Breast epithelium (tissue), 4 donors: ENCODE measurements around the gene SNRNP27. TPM values are rescaled to one million over a fixed set of nuclear protein-coding genes. Genes with fewer than 3 reads are reported as not detected.
A peak's percentile ranks its signal among the peaks of the same experiment; 100 is the strongest.

Experiments used
- DNase-seq, 2 donors: peaks; one replicate each; pipeline ENCODE4 v3.0.0-alpha.2; 2019; ENCODE audit warnings: low spot score in 2 of 2
- H3K27ac ChIP-seq, 2 donors: fragments of 200-600 bp; sonication (generic) in 1 of 2; one replicate each; pipeline ENCODE4 v1.5.1; 2016 to 2019; ENCODE audit warnings: mild to moderate bottlenecking in 1 of 2
- H3K27me3 ChIP-seq, 2 donors: fragments of 200-600 bp; sonication (generic) in 1 of 2; one replicate each; pipeline versions ENCODE4 v1.5.1 to v1.6.0; 2017 to 2019; ENCODE audit warnings: control low read depth in 1 of 2, mild to moderate bottlenecking in 1 of 2
- H3K36me3 ChIP-seq: fragments of 200-600 bp; one replicate; pipeline ENCODE4 v1.5.1; 2019
- H3K4me1 ChIP-seq, 2 donors: fragments of 200-600 bp; sonication (generic); one replicate each; pipeline ENCODE4 v1.5.1; 2016 to 2019; ENCODE audit warnings: control low read depth in 1 of 2
- H3K4me3 ChIP-seq, 3 donors: fragments of 200-600 bp; sonication (generic); 1 replicate in 2 of 3; 2 replicates in 1 of 3; pipeline ENCODE4 v1.5.1; 2016 to 2019; ENCODE audit warnings: mild to moderate bottlenecking in 3 of 3, moderate library complexity in 2 of 3
- H3K9me3 ChIP-seq, 2 donors: fragments of 200-600 bp; sonication (generic) in 1 of 2; one replicate each; pipeline ENCODE4 v1.5.1; 2016 to 2019; ENCODE audit warnings: control low read depth in 1 of 2
- POLR2A ChIP-seq: fragments of 450-650 bp; IDR thresholded peaks from one replicate; pipeline ENCODE4 v1.6.1; 2016; ENCODE audit warnings: antibody characterized with exemption, mild to moderate bottlenecking, moderate library complexity
- POLR2AphosphoS5 ChIP-seq, 3 donors: sonication (generic); formaldehyde crosslinking; IDR thresholded peaks; one replicate each; pipeline ENCODE4 v1.6.1; 2017; ENCODE audit warnings: antibody characterized with exemption in 3 of 3
- intact Hi-C: fragments of 100-400 bp; cut with DNase I; formaldehyde crosslinking; loops from one replicate; pipeline ENCODE4 v1.15.1; 2023; ENCODE audit warnings: low total_unique reads
- total RNA-seq, 3 donors: library from RNA; depleted of rRNA; stranded (reverse); fragments of >200 nt; gene quantifications; one replicate each; pipeline ENCODE4 v1.1.0, GENCODE V29; 2016
- TF ChIP-seq, protein P1 (sequence below), 3 donors: fragments of 450-650 bp; IDR thresholded peaks; one replicate each; pipeline ENCODE4 v1.5.1; 2016 to 2017; ENCODE audit warnings: antibody characterized with exemption in 3 of 3, mild to moderate bottlenecking in 3 of 3, moderate library complexity in 3 of 3

SNRNP27 gene
- total RNA-seq, 3 donors from 2014 or later, result 79.2 to 82.9 (median 80.0) TPM

DNA sequence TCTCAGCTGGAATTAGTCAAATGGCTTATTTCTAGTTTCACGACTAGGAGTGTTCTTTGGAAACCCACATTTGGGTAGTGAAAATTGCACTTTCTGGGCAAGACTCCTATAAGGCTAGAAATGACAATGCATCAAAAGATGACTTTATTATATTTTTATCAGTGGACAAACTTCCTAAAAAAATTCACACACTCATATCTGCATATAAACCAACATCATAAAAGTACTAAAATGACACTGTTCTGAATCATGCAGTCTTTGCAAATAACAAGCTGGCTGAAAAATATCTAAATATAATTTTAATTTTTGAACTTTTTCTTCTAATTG is 38.8 kb downstream of the SNRNP27 start:
- Histone ChIP-seq H3K9me3 (no peaks in the 10 kb centered on the region), H3K4me1 (no peaks in the 10 kb centered on the region), H3K27ac (no peak overlapping the region), H3K27me3 (no peaks in the 10 kb centered on the region), H3K4me3 (no peak overlapping the region), H3K36me3 (no peaks in the 10 kb centered on the region)
- DNase-seq, result no peak
- intact Hi-C loops, result no loop called here
- TF ChIP-seq, protein P1, sequence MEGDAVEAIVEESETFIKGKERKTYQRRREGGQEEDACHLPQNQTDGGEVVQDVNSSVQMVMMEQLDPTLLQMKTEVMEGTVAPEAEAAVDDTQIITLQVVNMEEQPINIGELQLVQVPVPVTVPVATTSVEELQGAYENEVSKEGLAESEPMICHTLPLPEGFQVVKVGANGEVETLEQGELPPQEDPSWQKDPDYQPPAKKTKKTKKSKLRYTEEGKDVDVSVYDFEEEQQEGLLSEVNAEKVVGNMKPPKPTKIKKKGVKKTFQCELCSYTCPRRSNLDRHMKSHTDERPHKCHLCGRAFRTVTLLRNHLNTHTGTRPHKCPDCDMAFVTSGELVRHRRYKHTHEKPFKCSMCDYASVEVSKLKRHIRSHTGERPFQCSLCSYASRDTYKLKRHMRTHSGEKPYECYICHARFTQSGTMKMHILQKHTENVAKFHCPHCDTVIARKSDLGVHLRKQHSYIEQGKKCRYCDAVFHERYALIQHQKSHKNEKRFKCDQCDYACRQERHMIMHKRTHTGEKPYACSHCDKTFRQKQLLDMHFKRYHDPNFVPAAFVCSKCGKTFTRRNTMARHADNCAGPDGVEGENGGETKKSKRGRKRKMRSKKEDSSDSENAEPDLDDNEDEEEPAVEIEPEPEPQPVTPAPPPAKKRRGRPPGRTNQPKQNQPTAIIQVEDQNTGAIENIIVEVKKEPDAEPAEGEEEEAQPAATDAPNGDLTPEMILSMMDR (IDR thresholded peaks at IDR 0.05), result no peak
- TF ChIP-seq POLR2AphosphoS5 (IDR thresholded peaks at IDR 0.05) (no peak), POLR2A (no peak)

DNA sequence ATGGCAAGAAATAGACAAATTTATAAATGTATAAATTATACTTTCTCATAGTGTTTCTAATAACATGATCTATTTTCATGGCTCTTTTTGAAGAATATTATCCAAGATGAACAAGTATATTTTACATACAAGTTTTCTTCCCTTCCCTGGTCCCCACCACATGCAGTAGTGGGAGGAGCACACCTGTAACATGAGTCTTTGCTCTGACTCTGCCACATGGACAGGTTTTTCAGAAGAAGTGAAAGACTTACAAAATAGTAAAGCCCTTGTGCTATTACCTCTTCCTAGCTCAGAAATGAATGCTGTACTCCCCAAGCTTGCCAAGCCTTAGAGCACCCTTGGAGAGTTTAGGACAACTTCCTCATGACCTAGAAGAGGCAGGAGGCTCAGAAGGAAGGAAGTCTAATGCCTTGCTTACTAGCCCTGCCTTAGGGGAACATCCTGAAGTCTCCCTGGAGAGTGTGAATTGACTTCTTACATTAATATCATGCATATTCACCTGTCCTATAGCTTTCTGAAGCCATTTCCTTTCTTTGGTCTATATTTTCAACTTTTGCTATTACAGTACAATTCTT is 39.6 kb downstream of the SNRNP27 start:
- Histone ChIP-seq H3K27me3 (no peaks in the 10 kb centered on the region), H3K4me1 (no peaks in the 10 kb centered on the region), H3K4me3 (no peak overlapping the region), H3K9me3 (no peaks in the 10 kb centered on the region), H3K36me3 (peaks cover 6% of the 10 kb centered on the region), H3K27ac (no peak overlapping the region)
- intact Hi-C loops, result no loop called here
- DNase-seq, result no peak
- TF ChIP-seq POLR2AphosphoS5 (IDR thresholded peaks at IDR 0.05), result no peak
- TF ChIP-seq POLR2A, result no peak
- TF ChIP-seq, protein P1 (IDR thresholded peaks at IDR 0.05), result no peak

DNA sequence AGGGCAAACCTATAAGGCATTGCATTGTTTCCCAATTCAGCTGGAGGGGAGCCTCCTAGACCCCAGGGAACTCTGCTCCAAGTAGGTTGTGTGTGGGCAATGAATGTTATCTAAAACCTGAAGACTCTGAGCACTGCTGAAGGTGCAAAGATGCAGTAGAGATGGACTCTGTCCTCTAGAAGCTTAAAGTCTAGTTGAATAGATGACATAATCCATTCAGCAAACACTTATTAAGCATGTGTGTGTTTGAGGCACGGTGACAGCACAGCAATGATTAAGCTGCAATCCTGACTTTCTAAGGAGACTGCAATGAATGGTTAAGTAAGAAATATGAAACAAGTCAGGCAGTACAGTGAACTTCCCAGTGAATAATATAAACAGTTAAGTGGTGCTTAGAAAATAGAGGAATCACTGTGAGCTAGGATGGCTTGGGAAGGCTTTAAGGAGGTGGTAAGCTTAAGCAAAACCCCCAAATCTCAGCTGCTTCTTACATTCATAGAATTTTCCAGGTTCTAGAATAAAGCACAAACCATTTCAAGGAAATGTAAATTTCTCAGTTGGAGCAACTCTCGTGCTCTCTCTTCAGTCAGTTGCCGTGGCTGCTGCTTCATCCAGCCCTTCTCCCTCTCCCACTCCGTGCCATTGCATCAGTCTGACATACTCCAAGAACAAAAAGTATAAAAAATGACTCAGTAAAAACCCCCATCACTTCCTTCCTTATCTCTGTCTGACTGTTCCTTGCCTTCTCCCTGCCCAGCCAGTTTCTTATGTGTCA is 40.3 kb downstream of the SNRNP27 start:
- intact Hi-C loops, result no loop called here
- Histone ChIP-seq H3K9me3 (no peaks in the 10 kb centered on the region), H3K27me3 (no peaks in the 10 kb centered on the region), H3K36me3 (peaks cover 8% of the 10 kb centered on the region), H3K4me1 (no peaks in the 10 kb centered on the region), H3K27ac (peak overlapping the region in 1 of 2 donors; percentile 8), H3K4me3 (no peak overlapping the region)
- no peak for TF ChIP-seq POLR2AphosphoS5 (IDR thresholded peaks at IDR 0.05)
- TF ChIP-seq, protein P1 (IDR thresholded peaks at IDR 0.05), result no peak
- TF ChIP-seq POLR2A, result no peak
- no peak for DNase-seq

DNA sequence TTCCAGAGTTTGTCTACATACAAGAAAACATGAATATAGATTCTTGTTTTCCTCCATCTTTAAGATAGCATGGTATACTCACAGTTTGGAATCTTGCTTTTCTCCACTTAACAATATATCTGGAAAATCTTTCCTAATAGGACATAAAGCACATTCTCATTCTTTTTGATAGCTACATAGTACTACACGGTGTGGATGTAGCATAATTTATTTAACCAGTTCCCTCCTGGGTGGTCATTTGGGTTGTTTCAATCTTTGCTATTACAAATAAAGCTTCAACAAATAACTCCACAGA is 40.8 kb downstream of the SNRNP27 start:
- DNase-seq, result no peak
- no peak overlapping the region for H3K27ac ChIP-seq
- no peak for TF ChIP-seq POLR2AphosphoS5 (IDR thresholded peaks at IDR 0.05)
- TF ChIP-seq POLR2A, result no peak
- TF ChIP-seq, protein P1 (IDR thresholded peaks at IDR 0.05), result no peak
- no peak overlapping the region for H3K4me3 ChIP-seq
- no peaks in the 10 kb centered on the region for H3K27me3 ChIP-seq
- peaks cover 8% of the 10 kb centered on the region for H3K36me3 ChIP-seq
- H3K9me3 ChIP-seq, result no peaks in the 10 kb centered on the region
- intact Hi-C loops, result no loop called here
- H3K4me1 ChIP-seq, result no peaks in the 10 kb centered on the region

DNA sequence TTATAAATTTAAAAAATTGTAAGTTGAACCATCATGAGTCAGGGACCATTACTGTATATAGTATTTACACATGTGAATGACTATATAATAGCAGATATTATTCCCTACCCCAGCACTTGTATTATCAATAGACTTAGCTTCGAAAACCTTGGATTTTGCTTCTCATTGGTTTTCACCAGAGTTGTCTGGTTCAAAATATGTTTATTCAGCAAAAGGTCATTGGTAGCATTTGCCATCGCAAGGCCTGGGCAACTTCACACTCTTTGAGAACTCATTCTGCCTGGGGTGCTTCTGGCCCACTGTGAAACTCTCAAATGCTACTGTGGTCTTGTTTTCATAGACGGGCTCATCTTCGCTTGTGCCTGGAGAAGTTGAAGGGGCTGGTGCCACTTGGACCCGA is 41.3 kb downstream of the SNRNP27 start:
- DNase-seq, result no peak

More for the DNA sequence above, 41.3 kb downstream of the SNRNP27 start:
- no peak for TF ChIP-seq POLR2AphosphoS5 (IDR thresholded peaks at IDR 0.05)
- TF ChIP-seq, protein P1 (IDR thresholded peaks at IDR 0.05), result no peak
- TF ChIP-seq POLR2A, result no peak
- Histone ChIP-seq H3K4me3 (no peak overlapping the region), H3K27me3 (no peaks in the 10 kb centered on the region), H3K9me3 (no peaks in the 10 kb centered on the region), H3K27ac (no peak overlapping the region), H3K4me1 (no peaks in the 10 kb centered on the region), H3K36me3 (peaks cover 8% of the 10 kb centered on the region)
- intact Hi-C loops, result no loop called here
